Glomerular endothelial cell (primary cell): Measurements from ENCODE around the gene MAP2K4. TPM values are rescaled to one million over a fixed set of nuclear protein-coding genes. Genes with fewer than 3 reads are reported as not detected.
A peak's percentile ranks its signal among the peaks of the same experiment; 100 is the strongest.

ENCODE experiments used
- DNase-seq: peaks from one replicate; pipeline ENCODE4 v3.0.0-alpha.2; 2011; ENCODE audit warnings: low read depth, low spot score; ENCODE audit errors: extremely low read depth
- total RNA-seq: library from RNA; depleted of rRNA; stranded (reverse); fragments of >200 nt; gene quantifications from 2 replicates; pipeline ENCODE4 v1.2.3, GENCODE V29; 2015

MAP2K4 gene
- total RNA-seq, 1 donor from 2014 or later, result 19.0 TPM

- DNase-seq, result no peak
These were observed 15.0 kb downstream of the MAP2K4 start for GRCh38 chr17:12035673-12036072.

DNA sequence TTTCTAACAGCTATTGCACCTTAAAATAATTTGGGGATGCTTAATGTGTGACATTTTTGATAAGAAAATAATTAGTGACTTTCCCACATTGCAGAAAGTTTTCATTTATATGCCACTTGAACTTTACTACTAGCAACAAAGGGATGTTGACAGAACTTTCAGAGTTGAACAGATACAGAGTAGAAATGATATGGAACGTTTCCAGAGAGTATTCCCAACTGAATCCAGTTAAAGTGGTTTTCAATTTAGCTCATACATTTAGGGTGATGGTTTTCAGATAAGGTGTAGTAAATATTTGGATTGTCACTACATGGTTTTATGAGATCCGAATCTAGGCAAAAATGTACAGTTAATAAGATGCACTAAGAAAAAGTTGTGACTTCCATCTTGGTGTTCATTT lies 17.3 kb downstream of the MAP2K4 start:
- no peak for DNase-seq

DNA sequence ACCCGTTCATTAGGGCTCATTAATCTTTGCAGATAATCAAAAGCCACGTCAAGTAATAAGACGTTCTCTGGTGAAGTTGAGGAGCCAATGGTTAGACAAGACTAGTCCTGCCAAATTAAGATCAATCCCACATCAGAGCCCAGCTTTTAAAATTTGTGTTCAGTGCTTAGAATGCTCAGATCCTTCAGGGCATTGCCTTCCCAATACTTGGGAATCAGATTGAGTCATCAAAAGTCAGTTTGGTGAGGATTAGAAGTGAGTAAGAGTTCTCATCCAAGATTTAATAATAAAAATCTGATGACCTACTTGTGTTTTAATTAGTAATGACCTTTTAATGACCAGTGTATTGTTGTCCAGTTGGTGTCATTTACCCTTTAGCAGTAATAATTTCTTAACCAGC lies 19.8 kb downstream of the MAP2K4 start:
- DNase-seq, result no peak

- DNase-seq, result peak; percentile 36
These were observed 20.6 kb downstream of the MAP2K4 start for GRCh38 chr17:12041312-12041711.

GRCh38 chr17:12043702-12044101 lies 23.0 kb downstream of the MAP2K4 start:
- no peak for DNase-seq

DNA sequence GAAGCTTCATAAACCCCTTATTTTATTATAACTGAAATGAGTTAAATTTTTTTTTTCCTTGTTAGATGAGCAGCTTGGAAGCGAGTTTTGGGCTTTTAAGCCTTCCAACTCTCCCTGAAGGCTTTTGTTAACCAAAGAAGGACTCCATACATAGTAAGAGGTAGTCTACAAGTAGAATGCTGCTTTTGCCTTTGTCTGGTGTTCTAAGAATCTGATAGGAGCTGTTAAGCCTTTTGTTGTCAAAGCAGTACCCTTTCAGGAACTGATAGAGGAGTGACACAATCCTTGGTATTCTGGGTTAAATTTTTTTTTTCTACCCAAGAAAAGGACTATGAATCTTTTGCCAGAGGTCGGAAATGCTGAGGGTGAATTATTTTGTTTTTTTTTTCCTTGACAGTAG lies 26.1 kb downstream of the MAP2K4 start:
- DNase-seq, result no peak

DNA sequence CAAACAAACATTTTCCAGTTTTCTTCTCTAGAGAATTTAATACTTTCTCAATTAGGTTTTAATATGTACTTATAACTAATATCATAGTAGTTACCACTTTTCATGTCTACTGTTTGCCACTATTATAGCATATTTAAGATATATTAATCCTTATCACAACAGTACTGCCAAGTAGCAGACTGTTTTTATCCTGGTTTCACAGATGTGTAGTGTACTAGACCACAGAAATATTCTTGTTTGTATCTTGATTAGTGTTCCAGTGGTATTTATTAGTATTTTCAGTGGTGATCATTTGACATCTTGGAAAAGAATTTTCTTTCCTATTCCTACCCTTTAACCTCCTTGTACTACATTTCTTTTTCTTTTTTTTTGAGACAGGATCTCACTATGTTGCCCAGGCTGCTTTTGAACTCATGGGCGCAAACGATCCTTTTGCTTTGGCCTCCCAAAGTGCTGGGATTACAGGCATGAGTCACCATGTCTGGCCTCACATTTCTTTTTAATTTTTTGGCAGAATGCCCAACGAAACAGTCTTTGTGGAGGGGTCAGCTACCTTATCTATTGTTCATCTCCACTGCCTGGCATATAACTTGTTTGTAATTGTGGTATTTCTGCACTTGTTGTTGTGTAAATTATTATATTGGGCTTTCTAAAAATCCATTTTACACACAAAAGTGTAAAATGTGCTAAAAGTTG lies 27.2 kb downstream of the MAP2K4 start:
- peak; percentile 31 for DNase-seq

DNA sequence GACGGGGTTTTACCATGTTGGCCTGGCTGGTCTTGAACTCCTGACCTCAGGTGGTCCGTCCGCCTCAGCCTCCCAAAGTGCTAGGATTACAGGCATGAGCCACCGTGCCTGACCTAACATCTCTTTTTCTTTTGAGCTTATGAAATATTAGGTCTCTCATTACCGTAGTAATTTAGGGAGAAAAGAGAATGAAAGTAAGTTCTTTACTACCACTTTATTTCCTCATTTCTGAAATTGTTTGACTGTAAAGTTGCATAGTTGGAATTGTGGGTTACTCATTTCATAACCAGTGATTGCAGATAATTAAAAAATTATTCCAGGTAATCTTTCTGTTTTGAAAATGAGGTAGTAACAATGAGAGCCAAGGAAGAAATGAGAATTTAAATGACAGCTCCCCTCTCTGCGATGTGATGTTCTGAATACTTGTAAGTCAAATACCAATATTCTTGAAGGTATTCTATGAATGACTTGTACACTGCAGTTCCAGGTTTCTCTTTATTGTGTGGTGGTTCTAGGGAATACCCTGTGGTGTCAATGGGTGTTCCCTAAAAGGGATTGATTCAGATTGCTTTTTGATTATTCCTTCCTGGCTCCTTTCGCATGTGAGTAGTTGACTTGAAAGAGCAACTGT lies 28.3 kb downstream of the MAP2K4 start:
- no peak for DNase-seq

DNA sequence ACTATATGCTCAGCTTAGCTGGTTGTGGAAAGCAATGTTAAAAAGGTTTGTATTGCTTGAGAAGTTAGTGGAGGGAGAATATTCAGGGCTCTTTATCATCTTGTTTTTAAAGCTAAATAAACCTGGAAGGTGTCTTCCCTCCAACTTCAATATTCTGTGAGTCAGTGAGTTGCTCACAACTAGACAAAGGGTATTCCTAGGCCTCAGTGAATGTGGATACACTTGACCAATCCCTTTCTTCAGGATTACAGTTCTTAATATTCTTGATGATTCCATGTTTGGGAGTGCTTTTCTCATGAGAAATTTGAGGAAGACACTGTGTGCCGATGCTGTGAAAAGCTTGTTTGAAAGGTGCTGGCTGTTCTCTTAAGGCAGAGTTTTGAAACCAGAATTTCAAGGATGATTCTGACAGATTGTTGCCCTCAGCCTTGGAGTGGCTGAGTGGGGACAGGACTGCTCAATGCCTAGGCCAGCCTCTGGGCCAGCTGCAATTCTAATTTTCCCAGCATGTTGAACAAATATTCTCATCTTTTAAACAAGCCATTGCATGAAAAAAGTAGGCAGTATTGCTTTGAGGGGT lies 30.1 kb downstream of the MAP2K4 start:
- no peak for DNase-seq

GRCh38 chr17:12053552-12053951 lies 32.9 kb downstream of the MAP2K4 start:
- DNase-seq, result no peak

DNA sequence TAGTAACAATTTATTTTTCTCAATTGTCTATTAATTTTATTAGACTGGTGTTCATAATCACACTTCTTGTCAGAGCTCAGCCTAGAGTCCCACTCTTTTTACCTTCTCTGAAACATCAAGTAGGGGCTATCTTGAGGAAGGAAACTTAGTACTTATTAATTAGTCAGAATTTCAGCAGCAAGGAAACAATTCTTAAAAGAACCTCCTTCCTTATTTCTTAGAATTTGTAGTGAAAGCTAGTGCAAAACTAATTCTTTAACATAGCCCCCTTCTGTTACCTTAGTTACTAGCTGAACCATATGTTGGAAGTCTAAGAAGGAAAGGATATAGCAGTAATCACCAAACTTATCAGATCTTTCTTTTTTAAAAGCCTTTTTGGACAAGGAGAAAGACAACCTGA lies 35.2 kb downstream of the MAP2K4 start:
- DNase-seq, result no peak

- no peak for DNase-seq
These were observed 36.8 kb downstream of the MAP2K4 start for GRCh38 chr17:12057520-12057919.

DNA sequence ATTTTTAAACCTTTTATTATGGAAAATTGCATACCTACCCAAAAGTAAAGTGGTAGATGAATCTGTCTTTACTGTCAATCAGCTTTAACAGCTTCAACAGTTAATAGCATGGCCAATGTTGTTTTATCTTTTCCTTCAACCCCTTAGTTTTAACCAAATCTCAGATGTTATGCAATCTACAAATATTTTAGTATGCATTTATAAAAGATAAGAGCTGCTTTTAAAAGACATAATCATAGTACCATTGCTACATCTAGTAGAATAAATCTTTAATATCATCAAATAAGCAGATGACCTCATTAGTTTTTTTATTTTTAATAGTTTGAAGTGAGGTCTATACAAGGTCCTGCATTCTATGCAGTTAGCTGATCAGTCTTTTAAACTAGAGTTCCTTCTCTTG lies 37.9 kb downstream of the MAP2K4 start:
- DNase-seq, result no peak

GRCh38 chr17:12062249-12062648 lies 41.6 kb downstream of the MAP2K4 start:
- DNase-seq, result no peak

- no peak for DNase-seq
These were observed 43.7 kb downstream of the MAP2K4 start for GRCh38 chr17:12064395-12064794.

DNA sequence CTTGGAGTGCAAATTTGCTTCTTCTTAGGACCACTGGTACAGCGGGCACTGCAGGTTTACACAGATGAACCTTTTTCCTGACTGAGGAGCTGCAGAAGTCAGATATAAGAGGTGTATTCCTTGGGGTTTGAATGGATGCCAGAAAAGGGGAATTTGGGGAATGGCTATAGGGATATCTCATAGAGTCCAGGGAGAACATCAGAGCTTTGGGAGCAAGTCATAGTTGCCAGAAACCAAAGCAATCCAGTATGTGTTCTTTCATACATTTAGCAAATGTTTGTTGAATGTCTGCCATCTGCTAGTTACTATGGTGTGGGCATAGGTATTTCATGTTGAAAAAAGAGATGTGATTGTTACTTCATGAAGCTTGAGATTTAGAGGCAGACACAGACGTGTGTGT lies 46.8 kb downstream of the MAP2K4 start:
- DNase-seq, result no peak

DNA sequence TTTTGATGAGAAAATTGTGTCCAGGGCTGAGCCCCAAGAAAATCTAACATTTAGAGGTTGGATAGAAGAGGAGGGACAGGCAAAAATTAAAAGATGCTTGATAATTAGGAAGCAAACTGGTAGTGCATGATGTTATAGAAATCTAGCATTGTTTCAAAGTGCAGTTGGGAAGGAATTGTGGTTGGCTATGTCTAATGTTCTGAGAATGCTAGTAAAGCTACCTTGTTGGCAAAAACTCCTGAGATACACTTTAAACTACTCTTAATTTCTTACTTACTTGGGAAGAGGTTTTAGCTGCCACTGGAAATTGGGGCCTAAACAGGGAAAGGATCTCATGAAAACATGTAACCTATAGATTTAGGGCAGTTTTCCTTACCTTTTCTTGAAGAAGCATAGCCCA lies 48.3 kb downstream of the MAP2K4 start:
- no peak for DNase-seq

- no peak for DNase-seq
These were observed 49.9 kb downstream of the MAP2K4 start for GRCh38 chr17:12070561-12070960.

GRCh38 chr17:12074346-12074745 lies 53.7 kb downstream of the MAP2K4 start:
- DNase-seq, result no peak

DNA sequence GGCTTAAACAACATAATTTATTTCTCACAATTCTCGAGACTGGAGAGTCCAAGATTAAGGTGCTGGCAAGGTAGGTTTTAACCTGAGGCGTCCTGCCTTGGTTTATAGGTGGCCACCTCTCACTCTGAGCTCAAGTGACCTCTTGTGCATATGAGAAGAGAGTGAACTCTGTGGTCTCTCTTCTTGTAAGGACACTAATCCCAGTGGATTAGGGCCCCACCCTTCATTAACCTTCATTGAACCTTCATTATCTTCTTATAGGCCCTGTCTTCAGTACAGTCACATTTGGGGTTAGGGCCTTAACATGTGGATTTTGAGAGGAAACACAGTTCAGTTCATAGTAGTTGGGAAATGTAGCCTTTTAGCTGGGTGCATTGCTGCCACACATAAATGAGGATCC lies 57.1 kb downstream of the MAP2K4 start:
- DNase-seq, result no peak

DNA sequence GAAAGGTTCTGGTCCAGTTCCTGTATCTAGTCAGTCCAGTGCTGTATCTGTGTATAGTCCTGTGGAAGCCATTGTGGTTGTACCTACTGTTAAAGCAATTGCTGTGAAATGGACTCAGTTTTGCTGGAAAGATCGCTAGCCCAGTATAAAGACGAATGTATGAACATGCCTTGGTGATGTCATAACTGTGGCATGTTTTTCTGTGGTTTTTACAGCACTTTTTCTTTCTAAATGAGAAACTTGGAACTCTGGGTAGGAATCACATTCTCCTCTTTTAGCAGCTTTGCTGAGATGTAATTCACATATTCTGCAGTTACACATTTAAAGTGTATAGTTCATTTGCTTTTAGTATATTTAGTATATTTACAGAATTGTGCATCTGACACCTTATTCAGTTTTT lies 58.1 kb downstream of the MAP2K4 start:
- no peak for DNase-seq

GRCh38 chr17:12081720-12082119 lies 61.0 kb downstream of the MAP2K4 start:
- no peak for DNase-seq
